Measurements from ENCODE around the gene ZYG11A.

- TF ChIP-seq, protein P1, sequence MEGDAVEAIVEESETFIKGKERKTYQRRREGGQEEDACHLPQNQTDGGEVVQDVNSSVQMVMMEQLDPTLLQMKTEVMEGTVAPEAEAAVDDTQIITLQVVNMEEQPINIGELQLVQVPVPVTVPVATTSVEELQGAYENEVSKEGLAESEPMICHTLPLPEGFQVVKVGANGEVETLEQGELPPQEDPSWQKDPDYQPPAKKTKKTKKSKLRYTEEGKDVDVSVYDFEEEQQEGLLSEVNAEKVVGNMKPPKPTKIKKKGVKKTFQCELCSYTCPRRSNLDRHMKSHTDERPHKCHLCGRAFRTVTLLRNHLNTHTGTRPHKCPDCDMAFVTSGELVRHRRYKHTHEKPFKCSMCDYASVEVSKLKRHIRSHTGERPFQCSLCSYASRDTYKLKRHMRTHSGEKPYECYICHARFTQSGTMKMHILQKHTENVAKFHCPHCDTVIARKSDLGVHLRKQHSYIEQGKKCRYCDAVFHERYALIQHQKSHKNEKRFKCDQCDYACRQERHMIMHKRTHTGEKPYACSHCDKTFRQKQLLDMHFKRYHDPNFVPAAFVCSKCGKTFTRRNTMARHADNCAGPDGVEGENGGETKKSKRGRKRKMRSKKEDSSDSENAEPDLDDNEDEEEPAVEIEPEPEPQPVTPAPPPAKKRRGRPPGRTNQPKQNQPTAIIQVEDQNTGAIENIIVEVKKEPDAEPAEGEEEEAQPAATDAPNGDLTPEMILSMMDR (IDR thresholded peaks at IDR 0.05; ENCODE audit: low read depth, low read length, poor library complexity, severe bottlenecking) = no peak
- TF ChIP-seq EZH2phosphoT487 (IDR thresholded peaks at IDR 0.05; ENCODE audit: borderline replicate concordance, low read length) = no peak
Observed at GRCh38 chr1:52899445-52899894, 56.9 kb downstream of the ZYG11A start.
